ENCODE measurements around the gene UCP3. TPM values are rescaled to one million over a fixed set of nuclear protein-coding genes. Genes with fewer than 3 reads are reported as not detected.

Gene UCP3
- total RNA-seq, 1 experiment from 2014 or later, result 1.2 TPM

GRCh38 chr11:73982990-73983740 is 25.7 kb downstream of the UCP3 start:
- no peaks in the 10 kb centered on the region for H3K9me3 ChIP-seq (replicated peaks)
- H3K4me3 ChIP-seq, result peak overlapping the region; percentile 71
- H3K27me3 ChIP-seq, result no peaks in the 10 kb centered on the region
- H3K36me3 ChIP-seq, result peaks cover 19% of the 10 kb centered on the region
- H3K4me1 ChIP-seq, result peaks cover 7% of the 10 kb centered on the region; the same call in 1 of the 2 replicates
- DNase-seq, result peak; percentile 97 to 98
- H3K27ac ChIP-seq, result peak overlapping the region; percentile 97

- Histone ChIP-seq H3K9me3 (replicated peaks) (no peaks in the 10 kb centered on the region), H3K4me3 (peak within 1 kb of the TSS; percentile 71), H3K27ac (peak within 1 kb of the TSS; percentile 97), H3K36me3 (peaks cover 25% of the 10 kb centered on the region), H3K27me3 (no peaks in the 10 kb centered on the region), H3K4me1 (peaks cover 7% of the 10 kb centered on the region; the same call in 1 of the 2 replicates)
- peak; percentile 94 for DNase-seq
Observed at GRCh38 chr11:73982595-73982989, 26.3 kb downstream of the UCP3 start, which contains the start of gene UCP2. Gene UCP2, minus strand, starts transcription at chr11:73982843. Its CDS starts 4,465 bp downstream, at chr11:73978378.

DNA sequence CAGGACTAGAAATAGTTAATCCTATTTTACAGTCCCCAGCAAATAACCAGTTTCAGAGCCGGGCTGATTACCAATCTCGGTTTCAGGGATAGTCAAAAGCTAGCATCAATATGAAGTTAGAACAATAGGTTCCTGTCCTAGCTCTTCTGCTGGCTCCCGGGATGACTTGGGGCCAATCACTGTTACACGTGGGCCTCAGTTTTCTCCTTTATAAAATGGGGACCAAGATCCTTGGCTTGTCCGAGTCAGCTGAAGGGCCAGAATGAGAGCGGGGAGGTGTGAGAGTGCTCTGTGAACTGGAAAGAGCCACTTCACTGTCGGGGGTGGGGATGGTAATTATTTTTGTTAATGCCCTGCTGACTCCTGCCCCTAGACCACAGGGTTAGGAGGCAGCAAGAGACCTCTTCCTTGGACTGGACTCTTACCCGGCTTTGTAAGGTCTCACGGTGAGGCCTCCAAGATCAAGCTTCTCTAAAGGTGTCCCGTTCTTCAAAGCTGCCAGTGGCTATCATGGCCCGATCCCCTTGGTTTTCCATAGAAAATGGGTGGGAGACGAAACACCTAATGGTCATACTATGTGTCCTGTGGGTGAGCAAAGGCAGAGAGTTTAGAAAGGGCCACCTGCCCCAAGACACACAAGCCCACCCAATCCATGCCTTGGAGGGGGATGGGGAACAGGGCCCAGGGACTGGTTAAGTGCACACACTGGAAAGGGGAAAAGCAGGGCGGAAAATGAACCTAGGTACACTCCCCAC is 27.7 kb downstream of the UCP3 start:
- Histone ChIP-seq H3K27ac (peak overlapping the region; percentile 97; the same call in 1 of the 2 replicates), H3K4me3 (peak overlapping the region; percentile 71), H3K36me3 (peaks cover 37% of the 10 kb centered on the region), H3K4me1 (peaks cover 7% of the 10 kb centered on the region; the same call in 1 of the 2 replicates), H3K27me3 (no peaks in the 10 kb centered on the region), H3K9me3 (replicated peaks) (no peaks in the 10 kb centered on the region)
- no peak for DNase-seq

- peaks cover 7% of the 10 kb centered on the region; the same call in 1 of the 2 replicates for H3K4me1 ChIP-seq
- no peak for DNase-seq
- H3K9me3 ChIP-seq (replicated peaks), result no peaks in the 10 kb centered on the region
- H3K4me3 ChIP-seq, result no peak overlapping the region
- no peak overlapping the region for H3K27ac ChIP-seq
- H3K27me3 ChIP-seq, result no peaks in the 10 kb centered on the region
- H3K36me3 ChIP-seq, result peaks cover 45% of the 10 kb centered on the region
Observed at GRCh38 chr11:73980001-73980961, 28.6 kb downstream of the UCP3 start.

GRCh38 chr11:73978576-73979086 is 30.3 kb downstream of the UCP3 start:
- Histone ChIP-seq H3K27ac (no peak overlapping the region), H3K4me3 (no peak overlapping the region), H3K9me3 (replicated peaks) (no peaks in the 10 kb centered on the region), H3K4me1 (peaks cover 7% of the 10 kb centered on the region; the same call in 1 of the 2 replicates), H3K27me3 (no peaks in the 10 kb centered on the region), H3K36me3 (peaks cover 49% of the 10 kb centered on the region)
- no peak for DNase-seq

GRCh38 chr11:73977856-73978519 is 30.9 kb downstream of the UCP3 start:
- no peak overlapping the region for H3K4me3 ChIP-seq
- H3K27me3 ChIP-seq, result no peaks in the 10 kb centered on the region
- no peak for DNase-seq
- no peaks in the 10 kb centered on the region for H3K9me3 ChIP-seq (replicated peaks)
- H3K27ac ChIP-seq, result no peak overlapping the region
- peaks cover 49% of the 10 kb centered on the region for H3K36me3 ChIP-seq
- peaks cover 7% of the 10 kb centered on the region; the same call in 1 of the 2 replicates for H3K4me1 ChIP-seq

DNA sequence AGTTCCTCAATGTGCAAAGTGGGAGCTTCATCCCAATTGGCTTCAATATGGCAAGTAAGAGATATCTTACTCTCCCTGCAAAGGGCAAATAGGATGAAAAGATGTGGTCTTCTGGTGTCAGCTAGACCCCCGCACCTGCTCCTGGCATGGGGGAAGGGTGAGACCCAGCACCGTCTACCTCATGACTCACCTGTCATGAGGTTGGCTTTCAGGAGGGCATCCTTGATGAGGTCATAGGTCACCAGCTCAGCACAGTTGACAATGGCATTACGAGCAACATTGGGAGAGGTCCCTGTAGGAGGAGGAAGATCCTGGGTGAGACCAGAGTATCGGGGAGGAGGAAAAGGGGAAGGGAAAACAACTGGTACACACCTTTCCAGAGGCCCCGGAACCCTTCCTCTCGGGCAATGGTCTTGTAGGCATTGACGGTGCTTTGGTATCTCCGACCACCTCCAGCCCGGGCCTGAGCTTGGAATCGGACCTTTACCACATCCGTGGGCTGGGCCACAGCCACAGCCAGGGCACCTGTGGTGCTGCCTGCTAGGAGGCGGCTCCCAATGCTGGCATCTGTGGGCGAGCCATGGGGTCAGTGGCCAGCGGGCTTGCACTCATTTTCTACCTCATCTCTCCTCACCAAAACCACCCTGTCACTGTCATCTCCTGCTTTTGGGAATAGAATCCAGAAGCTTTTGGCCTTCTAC is 32.3 kb downstream of the UCP3 start:
- Histone ChIP-seq H3K27ac (no peak overlapping the region), H3K4me3 (no peak overlapping the region), H3K36me3 (peaks cover 49% of the 10 kb centered on the region), H3K27me3 (no peaks in the 10 kb centered on the region), H3K4me1 (peaks cover 7% of the 10 kb centered on the region; the same call in 1 of the 2 replicates), H3K9me3 (replicated peaks) (no peaks in the 10 kb centered on the region)
- no peak for DNase-seq

DNA sequence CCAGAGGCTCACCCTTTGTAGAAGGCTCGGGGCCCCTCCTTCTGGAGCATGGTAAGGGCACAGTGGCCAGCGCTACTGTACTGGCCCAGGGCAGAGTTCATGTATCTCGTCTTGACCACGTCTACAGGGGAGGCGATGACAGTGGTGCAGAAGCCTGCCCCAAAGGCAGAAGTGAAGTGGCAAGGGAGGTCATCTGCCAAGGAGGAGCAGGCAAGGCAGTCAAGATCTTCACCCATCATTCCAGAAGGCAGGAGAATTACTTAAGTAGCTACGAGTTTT is 33.5 kb downstream of the UCP3 start:
- H3K4me1 ChIP-seq, result peaks cover 7% of the 10 kb centered on the region; the same call in 1 of the 2 replicates
- H3K27me3 ChIP-seq, result no peaks in the 10 kb centered on the region
- H3K27ac ChIP-seq, result no peak overlapping the region
- peaks cover 44% of the 10 kb centered on the region for H3K36me3 ChIP-seq
- no peaks in the 10 kb centered on the region for H3K9me3 ChIP-seq (replicated peaks)
- DNase-seq, result no peak
- H3K4me3 ChIP-seq, result no peak overlapping the region

DNA sequence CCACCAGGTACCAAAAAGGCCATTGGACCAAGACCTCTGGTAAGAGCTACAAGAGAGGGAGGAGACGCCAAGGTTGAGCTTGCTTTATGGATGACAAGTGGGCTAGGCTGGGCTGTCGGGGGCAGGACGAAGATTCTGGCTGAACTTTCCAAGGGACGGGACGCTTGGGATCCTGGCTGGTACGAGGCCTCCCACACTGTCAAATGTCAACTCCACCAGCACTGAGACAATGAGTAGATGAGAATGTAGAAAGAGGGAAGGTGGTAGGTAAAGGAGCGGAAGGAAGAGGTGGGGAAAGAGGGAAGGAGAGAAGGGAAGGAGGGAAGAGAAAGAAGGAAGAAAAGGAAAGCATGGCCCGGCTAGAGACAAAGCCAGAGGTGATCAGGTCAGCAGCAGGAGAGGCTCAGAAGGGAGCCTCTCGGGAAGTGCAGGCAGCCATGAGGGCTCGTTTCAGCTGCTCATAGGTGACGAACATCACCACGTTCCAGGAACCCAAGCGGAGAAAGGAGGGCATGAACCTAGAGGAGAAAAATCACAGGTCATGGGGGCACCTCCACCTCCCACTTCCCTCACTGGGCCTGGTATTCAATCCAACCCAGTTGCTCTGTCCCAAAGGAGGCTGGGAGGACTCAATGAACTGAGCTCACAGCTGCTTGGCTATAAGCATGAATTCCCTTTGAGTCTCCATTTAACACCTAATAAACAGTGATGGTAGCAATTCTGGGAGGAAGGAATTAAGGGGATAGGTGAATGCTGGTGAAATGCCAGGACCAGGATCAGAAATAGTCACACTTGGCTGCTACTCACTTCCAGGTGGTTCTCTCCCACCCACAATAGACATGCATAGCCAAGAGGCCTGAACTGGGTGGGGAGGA is 34.0 kb downstream of the UCP3 start:
- Histone ChIP-seq H3K4me1 (peaks cover 7% of the 10 kb centered on the region; the same call in 1 of the 2 replicates), H3K36me3 (peaks cover 44% of the 10 kb centered on the region), H3K9me3 (replicated peaks) (no peaks in the 10 kb centered on the region), H3K27me3 (no peaks in the 10 kb centered on the region), H3K27ac (no peak overlapping the region), H3K4me3 (no peak overlapping the region)
- no peak for DNase-seq

DNA sequence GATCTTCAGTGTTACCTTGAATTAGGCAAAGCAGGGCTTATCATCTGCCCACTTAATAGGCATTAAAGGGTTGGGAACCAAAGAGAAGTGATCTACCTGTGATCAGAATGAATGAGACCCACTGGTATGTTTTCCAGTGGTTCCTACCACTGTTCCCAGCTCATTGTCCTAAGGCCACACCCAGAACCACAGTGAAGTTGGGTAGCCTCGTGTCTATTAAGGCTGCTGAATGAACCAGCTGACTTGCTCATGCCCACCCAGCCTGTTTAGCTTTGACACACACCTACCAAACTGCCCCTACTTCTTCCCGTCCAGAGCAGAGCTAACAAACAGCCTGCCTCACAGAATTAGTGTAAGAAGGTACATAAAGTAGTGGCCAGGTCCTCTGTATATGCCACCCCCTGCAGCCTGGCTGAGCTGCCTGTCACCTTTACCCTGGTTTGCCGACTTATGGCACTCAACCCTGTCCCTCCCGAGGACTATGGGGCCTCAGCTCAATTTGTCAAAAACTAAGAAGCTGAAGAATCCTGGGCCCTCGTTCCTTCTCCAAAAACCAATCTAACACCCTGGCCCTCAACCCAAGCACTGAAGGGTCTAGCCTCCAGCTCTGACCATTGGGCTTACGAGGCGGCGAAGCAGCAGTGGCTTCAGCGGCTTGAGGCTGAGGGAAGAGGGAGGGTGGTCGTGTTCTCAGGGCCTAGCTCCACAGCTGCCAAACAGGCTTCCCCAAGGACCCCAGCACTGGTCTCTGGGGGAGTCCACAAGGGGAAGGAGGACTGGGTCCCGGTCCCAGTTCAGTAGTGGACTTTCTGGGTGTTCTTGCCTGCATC is 36.0 kb downstream of the UCP3 start:
- Histone ChIP-seq H3K27me3 (no peaks in the 10 kb centered on the region), H3K27ac (no peak overlapping the region), H3K9me3 (replicated peaks) (no peaks in the 10 kb centered on the region), H3K4me3 (no peak overlapping the region), H3K36me3 (peaks cover 27% of the 10 kb centered on the region), H3K4me1 (peaks cover 7% of the 10 kb centered on the region; the same call in 1 of the 2 replicates)
- DNase-seq, result no peak

- no peak overlapping the region for H3K4me3 ChIP-seq
- no peaks in the 10 kb centered on the region for H3K9me3 ChIP-seq (replicated peaks)
- no peak for DNase-seq
- H3K27ac ChIP-seq, result no peak overlapping the region
- H3K27me3 ChIP-seq, result no peaks in the 10 kb centered on the region
- peaks cover 20% of the 10 kb centered on the region for H3K36me3 ChIP-seq
- H3K4me1 ChIP-seq, result peaks cover 7% of the 10 kb centered on the region; the same call in 1 of the 2 replicates
Observed at GRCh38 chr11:73972187-73972586, 36.7 kb downstream of the UCP3 start.

DNA sequence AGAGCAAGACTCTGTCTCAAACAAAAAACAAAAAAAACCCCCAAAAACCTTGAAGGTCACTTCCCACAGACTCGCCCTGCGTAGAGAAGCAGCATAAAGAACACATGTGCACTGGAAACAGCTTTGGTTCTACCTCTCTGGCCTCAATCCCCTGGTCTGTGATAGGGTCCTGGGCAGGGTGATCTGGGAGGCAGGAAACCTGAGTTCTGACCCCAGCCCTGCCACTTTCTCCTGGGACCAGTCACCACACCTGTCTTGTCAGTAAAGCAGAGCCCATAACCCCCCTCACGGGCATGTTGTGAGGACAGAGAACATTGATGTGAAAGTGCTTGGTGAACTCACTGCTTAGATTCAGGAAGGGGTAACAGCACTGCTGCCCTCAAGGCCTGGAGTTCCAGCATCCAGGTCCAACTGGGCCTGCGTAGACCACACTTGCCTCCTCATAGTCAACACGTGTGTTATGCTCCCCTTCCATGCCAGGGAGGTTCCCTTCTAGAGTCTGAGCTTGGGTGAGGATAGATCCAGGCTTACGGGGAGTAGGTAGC is 37.6 kb downstream of the UCP3 start:
- DNase-seq, result peak in 1 of 2 experiments; percentile 53
- Histone ChIP-seq H3K36me3 (peaks cover 13% of the 10 kb centered on the region), H3K27ac (no peak overlapping the region), H3K4me3 (no peak overlapping the region), H3K9me3 (replicated peaks) (no peaks in the 10 kb centered on the region), H3K27me3 (no peaks in the 10 kb centered on the region), H3K4me1 (peaks cover 7% of the 10 kb centered on the region; the same call in 1 of the 2 replicates)
